K562 (cell line): Measurements from ENCODE around the gene GNA15. TPM values are rescaled to one million over a fixed set of nuclear protein-coding genes. Genes with fewer than 3 reads are reported as not detected.
A peak's percentile ranks its signal among the peaks of the same experiment; 100 is the strongest.

Source experiments
- ARID2 ChIP-seq: fragments of 450-650 bp; IDR thresholded peaks from 2 replicates; pipeline ENCODE4 v1.6.1; 2017; ENCODE audit warnings: antibody characterized with exemption, mild to moderate bottlenecking
- ASH1L ChIP-seq: fragments of 450-650 bp; IDR thresholded peaks from 2 replicates; pipeline ENCODE4 v1.6.1; 2018; ENCODE audit warnings: borderline replicate concordance, mild to moderate bottlenecking, low read depth; ENCODE audit not compliant: partially characterized antibody
- BCL6 ChIP-seq: fragments of 250-450 bp; sonication (Bioruptor Pico); IDR thresholded peaks from 2 replicates; pipeline ENCODE4 v1.4.0; 2020
- BMI1 ChIP-seq: fragments of 150-350 bp; IDR thresholded peaks from 2 replicates; pipeline ENCODE4 v1.6.1; 2014; ENCODE audit warnings: low read length
- BRF1 ChIP-seq: IDR thresholded peaks from 3 replicates; pipeline ENCODE4 v1.6.1; 2011; ENCODE audit warnings: borderline replicate concordance, mild to moderate bottlenecking; ENCODE audit not compliant: insufficient read length; ENCODE audit errors: extremely low read depth
- CBX3 ChIP-seq, 2 experiments: IDR thresholded peaks; 1 replicate in 1 of 2; 2 replicates in 1 of 2; pipeline ENCODE4 v1.6.1; 2012; ENCODE audit warnings: inconsistent platforms in 2 of 2, low read length in 2 of 2, borderline replicate concordance in 1 of 2, control low read depth in 1 of 2
- CBX5 ChIP-seq: IDR thresholded peaks from 2 replicates; pipeline ENCODE4 v1.6.1; 2014; ENCODE audit warnings: low read depth, borderline replicate concordance
- CCNT2 ChIP-seq: IDR thresholded peaks from 2 replicates; pipeline ENCODE4 v1.6.1; 2011; ENCODE audit warnings: borderline replicate concordance, low read depth, mild to moderate bottlenecking, moderate library complexity, mixed read lengths, low read length; ENCODE audit not compliant: insufficient read length; ENCODE audit errors: extremely low read depth
- E2F6 ChIP-seq, 2 experiments: IDR thresholded peaks; 2 replicates each; pipeline ENCODE4 v1.6.1; 2011; ENCODE audit warnings: borderline replicate concordance in 1 of 2, control low read depth in 1 of 2, low read depth in 1 of 2, low read length in 1 of 2, mild to moderate bottlenecking in 1 of 2, mixed read lengths in 1 of 2, moderate library complexity in 1 of 2; ENCODE audit not compliant: insufficient read depth in 1 of 2, insufficient read length in 1 of 2, poor library complexity in 1 of 2, severe bottlenecking in 1 of 2; ENCODE audit errors: extremely low read depth in 1 of 2
- HNRNPL ChIP-seq: fragments of 200-400 bp; formaldehyde crosslinking; IDR thresholded peaks from 2 replicates; pipeline ENCODE4 v1.6.1; 2017; ENCODE audit warnings: low read depth, mild to moderate bottlenecking, low read length
- JUND ChIP-seq, 2 experiments: IDR thresholded peaks; 2 replicates in 1 of 2; 3 replicates in 1 of 2; pipeline ENCODE4 v1.6.1; 2011; ENCODE audit warnings: borderline replicate concordance in 2 of 2, low read depth in 2 of 2, low read length in 2 of 2, improper control_type of control experiment in 1 of 2, missing biosample characterization in 1 of 2, missing genetic modification characterization in 1 of 2, missing genetic modification reagents in 1 of 2
- KDM4B ChIP-seq, 2 experiments: fragments of 450-650 bp in 1 of 2; sonication (generic) in 1 of 2; IDR thresholded peaks; 2 replicates each; pipeline ENCODE4 v1.6.1; 2016 to 2017; ENCODE audit warnings: borderline replicate concordance in 2 of 2, antibody characterized with exemption in 1 of 2, low read depth in 1 of 2, mild to moderate bottlenecking in 1 of 2
- LCOR ChIP-seq: sonication (generic); formaldehyde crosslinking; IDR thresholded peaks from 2 replicates; pipeline ENCODE4 v1.8.0; 2022; ENCODE audit warnings: mild to moderate bottlenecking, missing genetic modification reagents
- MYC ChIP-seq, 2 experiments: fragments of 250-450 bp in 1 of 2; sonication (Bioruptor Pico) in 1 of 2; IDR thresholded peaks; 2 replicates each; pipeline versions ENCODE4 v1.5.1 to v1.6.1; 2012 to 2021; ENCODE audit warnings: low read depth in 2 of 2, borderline replicate concordance in 1 of 2, improper control_type of control experiment in 1 of 2, low read length in 1 of 2, mild to moderate bottlenecking in 1 of 2, moderate library complexity in 1 of 2
- NCOA2 ChIP-seq, 2 experiments: fragments of 450-650 bp; IDR thresholded peaks; 2 replicates each; pipeline ENCODE4 v1.6.1; 2018; ENCODE audit warnings: mild to moderate bottlenecking in 2 of 2, moderate library complexity in 1 of 2; ENCODE audit not compliant: partially characterized antibody in 2 of 2
- RAD51 ChIP-seq: fragments of 450-650 bp; IDR thresholded peaks from 2 replicates; pipeline ENCODE4 v1.7.1; 2016; ENCODE audit warnings: low read depth, mild to moderate bottlenecking, borderline replicate concordance
- SRSF9 ChIP-seq: fragments of 200-400 bp; formaldehyde crosslinking; IDR thresholded peaks from 2 replicates; pipeline ENCODE4 v1.6.1; 2017; ENCODE audit warnings: low read depth, low read length, borderline replicate concordance
- TAF9B ChIP-seq: fragments of 450-650 bp; IDR thresholded peaks from 2 replicates; pipeline ENCODE4 v1.6.1; 2018; ENCODE audit warnings: mild to moderate bottlenecking; ENCODE audit not compliant: partially characterized antibody
- TCFL5 ChIP-seq: fragments of 250-450 bp; sonication (Bioruptor Pico); conservative IDR thresholded peaks from 2 replicates; pipeline ENCODE4 v1.6.1; 2021; ENCODE audit warnings: mild to moderate bottlenecking, moderate library complexity, matching md5 sums
- U2AF2 ChIP-seq: fragments of 200-400 bp; formaldehyde crosslinking; optimal IDR thresholded peaks from 2 replicates; pipeline ENCODE3; 2017; ENCODE audit warnings: low read depth, mild to moderate bottlenecking, low read length
- ZFP1 ChIP-seq: fragments of 450-650 bp; formaldehyde crosslinking; IDR thresholded peaks from 2 replicates; pipeline ENCODE4 v1.4.0; 2020; ENCODE audit warnings: mild to moderate bottlenecking, mixed read lengths
- ZNF12 ChIP-seq: sonication (generic); formaldehyde crosslinking; IDR thresholded peaks from 2 replicates; pipeline ENCODE4 v1.4.0; 2020; ENCODE audit warnings: mild to moderate bottlenecking, missing genetic modification reagents
- ZNF133 ChIP-seq: fragments of 250-450 bp; sonication (Bioruptor Pico); IDR thresholded peaks from 2 replicates; pipeline ENCODE4 v1.4.0; 2020; ENCODE audit warnings: mild to moderate bottlenecking
- ZNF140 ChIP-seq: fragments of 250-450 bp; sonication (Bioruptor Pico); IDR thresholded peaks from 2 replicates; pipeline ENCODE4 v1.8.0; 2021; ENCODE audit warnings: moderate library complexity, mild to moderate bottlenecking, inconsistent platforms
- ZNF41 ChIP-seq: fragments of 250-450 bp; sonication (Bioruptor Pico); conservative IDR thresholded peaks from 2 replicates; pipeline ENCODE4 v1.4.0; 2020; ENCODE audit warnings: mild to moderate bottlenecking
- ZNF79 ChIP-seq: fragments of 250-450 bp; sonication (Bioruptor Pico); IDR thresholded peaks from 2 replicates; pipeline ENCODE4 v1.4.0; 2020; ENCODE audit warnings: low read depth, mild to moderate bottlenecking, moderate library complexity
- polyA plus RNA-seq, 8 experiments: library from polyadenylated mRNA; depleted of rRNA in 4 of 8; stranded (reverse) in 5 of 8; unstranded in 3 of 8; fragments of >200 nt; fragmentation: Nextera tagmentation in 2 of 8; fragmentation: Illumina TruSeq in 1 of 8; extraction: Ambion mirVana in 2 of 8; extraction: Trizol in 1 of 8; gene quantifications; 2 replicates each; pipeline versions ENCODE4 v1.2.1 to v1.2.3, GENCODE V29; 2011 to 2014; ENCODE audit warnings: inconsistent platforms in 1 of 8, missing spikeins in 1 of 8
- total RNA-seq, 7 experiments: library from RNA; depleted of rRNA in 6 of 7; stranded (reverse); fragments of >200 nt in 6 of 7; fragmentation: Illumina TruSeq in 2 of 7; extraction: Trizol in 2 of 7; gene quantifications; 2 replicates each; pipeline versions ENCODE4 v1.2.1 to v1.2.3, GENCODE V29; 2011 to 2021; ENCODE audit warnings: low replicate concordance in 1 of 7

The GNA15 gene
- total and polyA plus RNA-seq, 9 of the 15 experiments (the other 6 are each of a cell fraction or from before 2014, with no cell fraction given) = 0.03 to 0.24 (median 0.11) TPM; not detected in 1

DNA sequence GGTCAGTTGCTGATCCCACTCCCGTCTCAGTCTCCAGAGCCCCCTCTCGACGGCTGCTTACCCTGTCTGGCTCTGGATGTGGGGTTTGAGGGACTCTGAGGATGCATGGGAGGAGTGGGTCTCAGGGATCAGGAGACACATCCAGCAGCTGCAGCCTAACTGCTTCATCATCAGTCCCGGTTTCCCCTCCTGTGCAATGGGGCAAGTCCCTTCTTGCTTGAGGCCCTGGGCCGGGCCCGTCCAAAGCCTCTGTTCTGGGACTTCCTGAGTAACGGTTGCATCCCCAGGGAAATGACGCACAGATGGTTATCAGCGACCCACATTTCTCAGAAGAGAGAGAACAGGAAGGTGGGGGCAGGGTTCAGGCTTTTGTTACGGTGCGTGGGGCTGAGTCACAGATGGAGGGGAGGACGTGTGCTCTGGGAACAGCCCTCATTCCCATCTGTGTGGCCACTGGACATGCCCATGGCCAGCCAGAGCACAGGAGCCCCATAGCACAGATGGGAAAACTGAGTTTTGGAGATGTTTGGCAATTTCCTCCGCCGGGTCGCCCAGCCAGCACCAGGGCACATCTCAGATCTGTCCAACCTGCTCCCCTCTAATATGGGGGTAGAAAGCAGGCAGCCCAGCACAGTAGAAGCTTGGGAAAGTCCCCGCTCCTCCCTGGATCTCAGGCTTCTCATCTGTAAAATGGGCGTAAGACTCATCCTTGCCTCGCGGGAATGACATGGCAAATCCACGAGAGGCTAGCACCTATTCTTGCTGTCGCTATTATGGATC is 19.3 kb downstream of the GNA15 start (continued):
- 0 out of 2 replicates have a peak, but pooled peaks have one; percentile 37 for TF ChIP-seq TCFL5 (CRISPR knock-in tag)
- TF ChIP-seq BMI1 = no peak
- TF ChIP-seq CCNT2 = peak; percentile 71
- TF ChIP-seq SRSF9 = no peak
- no peak for TF ChIP-seq CBX5
- 0 out of 2 replicates have a peak, but pooled peaks have one; percentile 22 for TF ChIP-seq RAD51
- TF ChIP-seq ARID2 = no peak
- TF ChIP-seq BRF1 = no peak
- 0 out of 2 replicates have a peak, but pooled peaks have one; percentile 33 for TF ChIP-seq ZNF12 (CRISPR knock-in tag)
- TF ChIP-seq CBX3 (IDR thresholded peaks at IDR 0.05; ENCODE audit: borderline replicate concordance in 1 of 2, low read length in 2 of 2) = peak in 1 of 2 experiments; percentile 64; a peak in 2 of 3 replicates
- TF ChIP-seq ZNF140 = 0 out of 2 replicates have a peak, but pooled peaks have one; percentile 24
- TF ChIP-seq HNRNPL = no peak
- peak; percentile 92; the same call in 1 of the 2 replicates for TF ChIP-seq LCOR (CRISPR knock-in tag)
- no peak for TF ChIP-seq U2AF2
- peak; percentile 90 for TF ChIP-seq MYC (IDR thresholded peaks at IDR 0.05; ENCODE audit: low read depth, low read length)
- TF ChIP-seq MYC (CRISPR knock-in tag; IDR thresholded peaks at IDR 0.05; ENCODE audit: borderline replicate concordance, low read depth) = no peak
- TF ChIP-seq TAF9B = peak; percentile 89
- no peak for TF ChIP-seq ZFP1 (CRISPR knock-in tag)
- TF ChIP-seq NCOA2 (IDR thresholded peaks at IDR 0.05; ENCODE audit: partially characterized antibody in 2 of 2) = peak in 1 of 2 experiments; percentile 63
- no peak for TF ChIP-seq ZNF41 (CRISPR knock-in tag)
- TF ChIP-seq JUND (IDR thresholded peaks at IDR 0.05; ENCODE audit: borderline replicate concordance, low read depth, low read length) = peak; percentile 98
- TF ChIP-seq JUND (tag; IDR thresholded peaks at IDR 0.05; ENCODE audit: borderline replicate concordance, low read depth, low read length) = peak; percentile 97; the same call in 2 of the 3 replicates
- TF ChIP-seq ZNF133 (CRISPR knock-in tag) = no peak
- no peak for TF ChIP-seq BCL6 (CRISPR knock-in tag)
- no peak for TF ChIP-seq KDM4B (IDR thresholded peaks at IDR 0.05; ENCODE audit: borderline replicate concordance in 2 of 2, low read depth in 1 of 2)
- no peak; the same call in 1 of the 2 replicates for TF ChIP-seq ZNF79
- TF ChIP-seq E2F6 (IDR thresholded peaks at IDR 0.05; ENCODE audit: borderline replicate concordance in 1 of 2, extremely low read depth in 1 of 2, insufficient read depth in 1 of 2, insufficient read length in 1 of 2, low read depth in 1 of 2, low read length in 1 of 2, poor library complexity in 1 of 2, severe bottlenecking in 1 of 2) = peak in 1 of 2 experiments; percentile 5
- no peak for TF ChIP-seq ASH1L
